ENCODE measurements around the gene SCRT2. TPM values are rescaled to one million over a fixed set of nuclear protein-coding genes. Genes with fewer than 3 reads are reported as not detected.

Gene SCRT2
- total RNA-seq, 1 experiment from 2014 or later, result not detected

GRCh38 chr20:703426-703825 is 27.8 kb upstream of the SCRT2 start:
- H3K9me3 ChIP-seq (ENCODE audit: control insufficient read depth, low read depth, low read length), result no peaks in the 10 kb centered on the region
- no peaks in the 10 kb centered on the region for H4K20me1 ChIP-seq (ENCODE audit: control insufficient read depth, insufficient read depth, insufficient read length)
- H3K23ac ChIP-seq (ENCODE audit: insufficient read length, low read depth, low read length), result no peak overlapping the region
- H2AFZ ChIP-seq (ENCODE audit: low read length), result no peak overlapping the region
- H2BK120ac ChIP-seq (ENCODE audit: low read depth, low read length, poor library complexity, severe bottlenecking), result no peak overlapping the region
- no peak overlapping the region for H2BK15ac ChIP-seq (ENCODE audit: low read depth, low read length)
- no peaks in the 10 kb centered on the region for H3K27me3 ChIP-seq (ENCODE audit: insufficient read depth, low read length)
- H3K79me1 ChIP-seq (ENCODE audit: insufficient read depth, low read depth, low read length, poor library complexity, severe bottlenecking), result no peaks in the 10 kb centered on the region
- H2BK20ac ChIP-seq (ENCODE audit: low read depth, low read length, poor library complexity, severe bottlenecking), result no peak overlapping the region
- no peak overlapping the region for H3K4ac ChIP-seq (ENCODE audit: low read depth, low read length)
- H3K9ac ChIP-seq (ENCODE audit: extremely low read depth, insufficient read length, low read length), result no peak overlapping the region
- H3K14ac ChIP-seq (ENCODE audit: insufficient read depth, low read length), result no peak overlapping the region
- Mint-ChIP-seq H3K9me3 (peaks cover 2 to 6% of the 10 kb centered on the region in 2 experiments; a peak in 2 of 5 replicates), H3K4me3 (no peak overlapping the region), H3K4me1 (peaks cover 16 to 38% of the 10 kb centered on the region in 2 experiments), H3K36me3 (ENCODE audit: insufficient read depth in 1 of 3, low read depth in 3 of 3) (peaks cover 0 to 5% (median 0%) of the 10 kb centered on the region in 3 experiments; a peak in 1 of 7 replicates), H3K27me3 (ENCODE audit: low read depth) (peaks cover 20% of the 10 kb centered on the region), H3K27ac (peak overlapping the region in 1 of 3 experiments; percentile 62; a peak in 1 of 7 replicates)
- no peak overlapping the region for H4K8ac ChIP-seq (replicated peaks; ENCODE audit: insufficient read length, low read depth, low read length)
- no peak overlapping the region for H3T11ph ChIP-seq (ENCODE audit: low read length)
- H2BK5ac ChIP-seq (ENCODE audit: insufficient read length, low read length), result no peak overlapping the region
- no peak overlapping the region for H4K5ac ChIP-seq (ENCODE audit: insufficient read length, low read depth, low read length)
- no peak overlapping the region for H3K18ac ChIP-seq (ENCODE audit: insufficient read length, low read depth, low read length)
- H3K4me2 ChIP-seq (ENCODE audit: insufficient read depth, insufficient read length, low read length), result no peak overlapping the region
- no peak overlapping the region for H3K56ac ChIP-seq (ENCODE audit: insufficient read length, low read depth, low read length)
- H2BK12ac ChIP-seq (ENCODE audit: insufficient read length, low read depth, low read length), result no peak overlapping the region
- H3K4me1 ChIP-seq (ENCODE audit: insufficient read depth, low read length), result peaks cover 8% of the 10 kb centered on the region; the same call in 1 of the 2 replicates
- no peak overlapping the region for H4K91ac ChIP-seq (ENCODE audit: insufficient read length, low read depth, low read length)
- no peaks in the 10 kb centered on the region for H3K23me2 ChIP-seq (ENCODE audit: insufficient read length, low read depth, low read length, poor library complexity, severe bottlenecking)
- no peak for TF ChIP-seq CTCF (conservative IDR thresholded peaks at IDR 0.05)
- no peak for DNase-seq
- H3K79me2 ChIP-seq (ENCODE audit: insufficient read depth, low read length), result no peaks in the 10 kb centered on the region
- no peak overlapping the region for H2AK5ac ChIP-seq (ENCODE audit: insufficient read length, low read length)
- WGBS (ENCODE audit: extremely low coverage, insufficient read length, low lambda C conversion rate), result no CpG with 5 or more reads among the region's 8 CpGs
- H3K27ac ChIP-seq (ENCODE audit: insufficient read length, low read depth, low read length), result no peak overlapping the region

Measured in H9 (cell line).